Activated naive CD4-positive, alpha-beta T cell treated with Interleukin-2 at 50 U/mL for 16 hours (primary cell): ENCODE measurements around the gene CLECL1.
"Not testable (repeated sequence)": the region's sequence is repeated elsewhere in the genome, so short reads cannot be mapped to it uniquely, and the experiment has no call there.

Experiments
- DNase-seq: peaks from one replicate; pipeline ENCODE4 v3.0.0-alpha.2; 2020

CLECL1 gene

DNA sequence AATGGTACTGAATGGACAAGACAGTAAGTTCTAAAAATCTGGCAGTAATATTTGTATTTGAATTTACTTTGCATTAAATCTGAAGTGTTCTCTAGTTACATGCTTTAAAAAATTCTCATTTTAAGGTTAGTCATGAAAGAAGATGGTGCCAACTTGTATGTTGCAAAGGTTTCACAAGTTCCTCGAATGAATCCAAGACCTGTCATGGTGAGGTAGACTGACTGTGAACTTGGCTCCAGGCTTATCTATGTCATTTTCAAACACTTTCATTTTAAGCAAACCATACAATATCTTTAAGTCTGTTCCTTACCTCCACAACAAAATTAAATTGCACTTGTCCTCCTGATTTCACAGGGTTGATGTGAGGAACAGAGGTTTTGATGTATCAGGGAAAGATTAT lies 40.0 kb downstream of the CLECL1 start:
- DNase-seq: no peak

DNA sequence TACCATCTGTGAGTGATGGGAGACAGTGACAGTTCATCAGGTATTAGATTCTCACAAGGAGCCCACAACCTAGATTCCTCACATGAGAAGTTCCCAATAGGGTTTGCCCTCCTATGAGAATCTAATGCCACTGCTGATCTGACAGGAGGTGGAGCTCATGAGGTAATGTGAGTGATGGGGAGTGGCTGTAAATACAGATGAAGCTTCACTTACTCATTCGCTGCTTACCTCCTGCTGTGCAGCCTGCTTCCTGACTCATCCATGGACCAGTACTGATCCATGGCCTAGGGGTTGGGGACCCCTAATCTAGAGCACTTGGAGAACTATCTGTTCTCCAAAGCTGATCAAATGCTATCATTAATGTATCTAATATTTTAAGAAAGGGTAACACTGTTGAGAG lies 45.7 kb downstream of the CLECL1 start:
- DNase-seq: no peak

GRCh38 chr12:9685915-9686314 lies 47.0 kb downstream of the CLECL1 start:
- DNase-seq: no peak

- DNase-seq: not testable (repeated sequence)
These were observed 47.5 kb downstream of the CLECL1 start for GRCh38 chr12:9685366-9685765.

GRCh38 chr12:9682949-9683348 lies 49.9 kb downstream of the CLECL1 start:
- not testable (repeated sequence) for DNase-seq

GRCh38 chr12:9682508-9682907 lies 50.4 kb downstream of the CLECL1 start:
- DNase-seq: not testable (repeated sequence)

GRCh38 chr12:9674226-9674590 lies 58.7 kb downstream of the CLECL1 start:
- no peak for DNase-seq

DNA sequence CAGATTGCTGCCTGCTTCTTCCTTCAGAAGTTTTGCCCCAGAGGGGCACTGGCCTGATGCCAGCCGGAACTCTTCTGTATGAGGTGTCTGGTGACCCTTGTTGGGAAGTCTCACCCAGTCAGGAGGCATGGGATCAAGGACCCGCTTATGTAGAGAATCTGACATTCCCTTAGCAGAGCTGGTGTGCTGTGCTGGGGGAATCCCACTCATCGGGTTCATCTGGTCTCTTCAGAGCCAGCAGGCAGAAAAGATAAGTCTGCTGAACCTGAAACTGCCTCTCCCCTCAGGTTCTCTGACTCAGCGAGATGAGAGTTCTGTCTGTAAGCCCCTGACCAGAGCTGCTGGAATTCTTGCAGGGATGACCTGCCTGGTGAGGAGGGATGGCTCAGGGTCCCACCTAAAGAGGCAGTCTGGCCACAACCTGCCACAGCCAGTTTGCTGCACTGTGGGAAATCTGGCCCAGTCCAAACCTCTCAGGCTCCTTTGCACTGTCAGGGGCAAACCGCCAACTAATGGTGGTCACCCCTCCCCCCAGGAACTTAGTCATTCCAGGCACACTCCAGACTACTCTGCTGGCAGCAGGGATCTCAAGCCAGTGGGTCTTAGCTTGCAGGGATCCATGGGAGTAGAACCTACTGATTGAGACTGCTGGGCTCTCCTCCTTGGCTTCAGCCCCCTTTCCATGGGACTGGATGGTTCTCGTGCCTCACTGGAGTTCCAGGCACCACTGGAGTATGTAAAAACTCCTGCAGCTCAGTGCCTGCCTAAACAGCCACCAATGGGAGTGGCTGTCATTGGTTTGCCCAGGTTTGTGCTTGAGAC lies 59.3 kb downstream of the CLECL1 start:
- peak; percentile 67 for DNase-seq
